Amniotic epithelial cell (primary cell): ENCODE measurements around the gene ZNF516.

ENCODE experiments used
- DNase-seq: peaks from one replicate; pipeline ENCODE4 v3.0.0-alpha.2; 2010; ENCODE audit warnings: low read depth

The ZNF516 gene

GRCh38 chr18:76421685-76422078 lies 73.4 kb downstream of the ZNF516 start:
- DNase-seq: no peak

- no peak for DNase-seq
Observed at GRCh38 chr18:76420898-76421684, 74.0 kb downstream of the ZNF516 start.

- DNase-seq: no peak
Observed at GRCh38 chr18:76419811-76420210, 75.2 kb downstream of the ZNF516 start.

- DNase-seq: peak; percentile 85
Observed at GRCh38 chr18:76416911-76417310, 78.1 kb downstream of the ZNF516 start.

GRCh38 chr18:76414936-76415621 lies 80.0 kb downstream of the ZNF516 start:
- no peak for DNase-seq

GRCh38 chr18:76412818-76413565 lies 82.0 kb downstream of the ZNF516 start:
- DNase-seq: no peak

- DNase-seq: peak; percentile 36
Observed at GRCh38 chr18:76412010-76412817, 82.8 kb downstream of the ZNF516 start.

GRCh38 chr18:76410660-76411417 lies 84.2 kb downstream of the ZNF516 start:
- no peak for DNase-seq

GRCh38 chr18:76410033-76410432 lies 85.0 kb downstream of the ZNF516 start:
- no peak for DNase-seq

- DNase-seq: no peak
Observed at GRCh38 chr18:76408480-76409067, 86.5 kb downstream of the ZNF516 start.

GRCh38 chr18:76407681-76408080 lies 87.4 kb downstream of the ZNF516 start:
- no peak for DNase-seq

- DNase-seq: no peak
Observed at GRCh38 chr18:76406791-76407190, 88.3 kb downstream of the ZNF516 start.

- peak; percentile 72 for DNase-seq
Observed at GRCh38 chr18:76405681-76406356, 89.2 kb downstream of the ZNF516 start.

- DNase-seq: no peak
Observed at GRCh38 chr18:76405280-76405679, 89.8 kb downstream of the ZNF516 start.

- DNase-seq: no peak
Observed at GRCh38 chr18:76404345-76404831, 90.7 kb downstream of the ZNF516 start.

GRCh38 chr18:76402026-76402990 lies 92.7 kb downstream of the ZNF516 start:
- DNase-seq: no peak

GRCh38 chr18:76401498-76401897 lies 93.5 kb downstream of the ZNF516 start:
- no peak for DNase-seq

- DNase-seq: no peak
Observed at GRCh38 chr18:76399613-76400391, 95.2 kb downstream of the ZNF516 start.
